ENCODE data around the gene CDKL4. TPM values are rescaled to one million over a fixed set of nuclear protein-coding genes. Genes with fewer than 3 reads are reported as not detected.

CDKL4 gene
- total and polyA plus RNA-seq, 4 donors: 0.88 to 1.3 TPM; not detected in 2

DNA sequence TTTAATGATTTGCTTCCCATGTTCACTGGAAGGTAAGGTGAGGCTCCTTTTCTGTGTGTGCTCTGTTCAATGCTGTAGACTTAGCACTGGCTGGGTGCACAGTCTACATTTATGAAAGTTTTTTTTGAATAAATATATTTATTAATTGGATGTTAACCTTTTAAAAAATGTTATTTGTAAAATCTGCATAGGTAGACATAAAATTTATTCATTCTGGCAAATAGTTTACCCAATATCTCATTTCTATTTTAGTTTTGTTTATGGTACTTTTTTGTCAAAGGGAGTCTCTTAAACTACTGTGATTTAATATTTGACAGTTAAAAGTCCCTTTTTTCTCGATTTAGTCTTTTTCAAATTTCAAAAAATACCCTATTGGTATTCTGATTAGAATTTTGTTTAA is 19.9 kb downstream of the CDKL4 start:
- Histone ChIP-seq H3K4me3 (ENCODE audit: low read length in 2 of 2) (no peak overlapping the region), H3K9me3 (ENCODE audit: control insufficient read depth, low read length) (no peaks in the 10 kb centered on the region), H3K4me1 (ENCODE audit: control insufficient read depth in 1 of 2, insufficient read depth in 2 of 2, low read length in 2 of 2) (no peaks in the 10 kb centered on the region), H3K27ac (ENCODE audit: low read depth in 1 of 2, low read length in 2 of 2) (no peak overlapping the region), H3K36me3 (ENCODE audit: control insufficient read depth in 1 of 2, insufficient read depth in 2 of 2, low read length in 1 of 2) (no peaks in the 10 kb centered on the region), H3K27me3 (ENCODE audit: control insufficient read depth in 1 of 2, insufficient read depth in 2 of 2, low read length in 1 of 2) (no peaks in the 10 kb centered on the region)
- DNase-seq (no peak), ATAC-seq (ENCODE audit: low FRiP score) (no peak)
- intact Hi-C loops (cut with DNase I): loop anchor here in 1 of 2 donors (10.0 kb wide), 1 partner anchor 279 kb away; no protein-coding TSS in a partner anchor
- 91 to 93% methylated on average over 1 of the region's 1 CpG for WGBS, 2 donors

DNA sequence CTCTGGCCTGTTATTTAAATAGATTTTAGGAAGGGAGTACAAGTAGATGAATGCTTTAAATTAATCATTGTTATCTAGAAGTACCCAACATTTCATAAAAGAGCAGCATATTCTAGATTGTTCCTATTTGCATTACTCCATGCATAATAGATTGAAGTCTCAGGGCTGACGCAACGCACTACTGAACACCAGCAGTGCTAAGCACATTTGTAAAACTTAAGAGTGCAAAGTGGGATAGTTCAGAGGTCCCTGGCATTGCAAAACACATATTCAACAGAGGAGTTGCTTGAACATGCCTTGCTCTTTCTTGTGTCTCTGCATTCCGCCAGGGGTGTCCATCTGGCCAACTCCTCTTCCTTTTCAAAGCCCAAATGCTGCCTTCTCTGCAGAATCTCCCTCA is 22.3 kb downstream of the CDKL4 start:
- Histone ChIP-seq H3K27ac (ENCODE audit: low read depth in 1 of 2, low read length in 2 of 2) (no peak overlapping the region), H3K27me3 (ENCODE audit: control insufficient read depth in 1 of 2, insufficient read depth in 2 of 2, low read length in 1 of 2) (no peaks in the 10 kb centered on the region), H3K9me3 (ENCODE audit: control insufficient read depth, low read length) (no peaks in the 10 kb centered on the region), H3K4me3 (ENCODE audit: low read length in 2 of 2) (no peak overlapping the region), H3K4me1 (ENCODE audit: control insufficient read depth in 1 of 2, insufficient read depth in 2 of 2, low read length in 2 of 2) (no peaks in the 10 kb centered on the region), H3K36me3 (ENCODE audit: control insufficient read depth in 1 of 2, insufficient read depth in 2 of 2, low read length in 1 of 2) (no peaks in the 10 kb centered on the region)
- WGBS, 2 donors: 96% methylated on average over 3 of the region's 3 CpGs
- intact Hi-C loops (cut with DNase I): loop anchor here in 1 of 2 donors (10.0 kb wide), 1 partner anchor 277 kb away; no protein-coding TSS in a partner anchor
- no peak for DNase-seq
- no peak for ATAC-seq (ENCODE audit: low FRiP score)

DNA sequence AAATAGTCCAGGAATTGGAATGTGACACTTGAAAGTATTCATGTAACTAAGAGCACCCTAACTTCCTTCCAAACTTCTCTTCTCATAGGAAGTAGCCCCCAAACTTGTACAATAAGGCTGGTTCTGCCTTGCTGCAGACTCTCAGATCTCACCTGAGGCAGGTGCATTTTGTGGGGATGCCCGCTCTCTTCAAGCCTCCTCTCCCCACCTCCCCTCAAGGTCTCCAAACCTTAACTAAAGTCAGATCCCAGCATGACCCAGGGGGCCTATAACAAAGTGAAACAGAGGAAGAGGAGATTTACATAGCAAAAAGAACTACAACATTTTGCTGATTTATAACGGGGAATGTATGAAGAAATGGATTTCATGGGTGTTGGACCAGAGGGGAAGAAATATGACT is 23.6 kb downstream of the CDKL4 start:
- ATAC-seq (ENCODE audit: low FRiP score) (no peak), DNase-seq (no peak)
- intact Hi-C loops (cut with DNase I): loop anchor here in 1 of 2 donors (10.0 kb wide), 1 partner anchor 275 kb away; no protein-coding TSS in a partner anchor
- Histone ChIP-seq H3K27me3 (ENCODE audit: control insufficient read depth in 1 of 2, insufficient read depth in 2 of 2, low read length in 1 of 2) (no peaks in the 10 kb centered on the region), H3K36me3 (ENCODE audit: control insufficient read depth in 1 of 2, insufficient read depth in 2 of 2, low read length in 1 of 2) (no peaks in the 10 kb centered on the region), H3K9me3 (ENCODE audit: control insufficient read depth, low read length) (no peaks in the 10 kb centered on the region), H3K4me1 (ENCODE audit: control insufficient read depth in 1 of 2, insufficient read depth in 2 of 2, low read length in 2 of 2) (no peaks in the 10 kb centered on the region), H3K27ac (ENCODE audit: low read depth in 1 of 2, low read length in 2 of 2) (no peak overlapping the region), H3K4me3 (ENCODE audit: low read length in 2 of 2) (no peak overlapping the region)
- 95 to 96% methylated on average over 2 of the region's 2 CpGs for WGBS, 2 donors

DNA sequence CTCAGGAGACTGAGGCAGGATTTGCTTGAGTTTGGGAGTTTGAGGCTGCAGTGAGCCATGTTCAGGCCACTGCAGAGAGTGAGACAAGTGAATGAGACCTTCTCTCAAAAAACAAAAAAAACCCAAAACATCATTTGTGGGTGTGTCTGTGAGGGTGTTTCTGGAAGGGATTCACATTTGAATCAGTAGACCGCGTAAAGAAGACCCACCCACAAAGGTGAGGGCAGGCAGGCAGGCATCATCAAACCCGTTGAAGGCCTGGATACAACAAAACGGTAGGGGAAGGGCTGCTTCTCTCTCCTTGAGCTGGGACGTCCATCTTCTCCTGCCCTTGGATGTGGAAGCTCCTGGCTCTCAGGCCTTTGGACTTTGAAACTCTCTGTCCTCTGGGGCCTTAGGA is 25.4 kb downstream of the CDKL4 start:
- intact Hi-C loops (cut with DNase I): no loop called here
- ATAC-seq (ENCODE audit: low FRiP score) (no peak), DNase-seq (no peak)
- Histone ChIP-seq H3K36me3 (ENCODE audit: control insufficient read depth in 1 of 2, insufficient read depth in 2 of 2, low read length in 1 of 2) (no peaks in the 10 kb centered on the region), H3K9me3 (ENCODE audit: control insufficient read depth, low read length) (no peaks in the 10 kb centered on the region), H3K4me3 (ENCODE audit: low read length in 2 of 2) (no peak overlapping the region), H3K4me1 (ENCODE audit: control insufficient read depth in 1 of 2, insufficient read depth in 2 of 2, low read length in 2 of 2) (no peaks in the 10 kb centered on the region), H3K27me3 (ENCODE audit: control insufficient read depth in 1 of 2, insufficient read depth in 2 of 2, low read length in 1 of 2) (no peaks in the 10 kb centered on the region), H3K27ac (ENCODE audit: low read depth in 1 of 2, low read length in 2 of 2) (no peak overlapping the region)
- 94% methylated on average over 5 of the region's 5 CpGs for WGBS, 2 donors

DNA sequence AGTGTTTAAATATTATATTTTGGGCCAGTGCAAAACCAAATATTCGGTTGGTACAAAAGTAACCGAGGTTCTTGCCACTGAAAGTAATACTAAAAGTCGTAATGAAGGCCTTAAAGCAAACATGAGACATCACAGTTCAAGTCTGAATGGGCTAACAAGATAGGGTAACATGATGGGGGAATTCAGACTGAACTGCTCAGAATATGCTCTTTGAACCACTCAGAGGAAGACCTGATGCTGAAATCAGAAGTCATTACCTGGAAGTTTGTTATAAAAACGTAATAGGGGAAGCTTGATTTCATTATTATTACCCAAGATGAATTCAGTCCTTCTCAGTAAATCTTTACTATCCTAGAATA is 26.6 kb downstream of the CDKL4 start:
- Histone ChIP-seq H3K4me1 (ENCODE audit: control insufficient read depth in 1 of 2, insufficient read depth in 2 of 2, low read length in 2 of 2) (no peaks in the 10 kb centered on the region), H3K27ac (ENCODE audit: low read depth in 1 of 2, low read length in 2 of 2) (no peak overlapping the region), H3K9me3 (ENCODE audit: control insufficient read depth, low read length) (no peaks in the 10 kb centered on the region), H3K36me3 (ENCODE audit: control insufficient read depth in 1 of 2, insufficient read depth in 2 of 2, low read length in 1 of 2) (no peaks in the 10 kb centered on the region), H3K4me3 (ENCODE audit: low read length in 2 of 2) (no peak overlapping the region), H3K27me3 (ENCODE audit: control insufficient read depth in 1 of 2, insufficient read depth in 2 of 2, low read length in 1 of 2) (no peaks in the 10 kb centered on the region)
- no peak for DNase-seq
- 90 to 91% methylated on average over 4 of the region's 4 CpGs for WGBS, 2 donors
- no peak for ATAC-seq (ENCODE audit: low FRiP score)
- intact Hi-C loops (cut with DNase I): no loop called here

DNA sequence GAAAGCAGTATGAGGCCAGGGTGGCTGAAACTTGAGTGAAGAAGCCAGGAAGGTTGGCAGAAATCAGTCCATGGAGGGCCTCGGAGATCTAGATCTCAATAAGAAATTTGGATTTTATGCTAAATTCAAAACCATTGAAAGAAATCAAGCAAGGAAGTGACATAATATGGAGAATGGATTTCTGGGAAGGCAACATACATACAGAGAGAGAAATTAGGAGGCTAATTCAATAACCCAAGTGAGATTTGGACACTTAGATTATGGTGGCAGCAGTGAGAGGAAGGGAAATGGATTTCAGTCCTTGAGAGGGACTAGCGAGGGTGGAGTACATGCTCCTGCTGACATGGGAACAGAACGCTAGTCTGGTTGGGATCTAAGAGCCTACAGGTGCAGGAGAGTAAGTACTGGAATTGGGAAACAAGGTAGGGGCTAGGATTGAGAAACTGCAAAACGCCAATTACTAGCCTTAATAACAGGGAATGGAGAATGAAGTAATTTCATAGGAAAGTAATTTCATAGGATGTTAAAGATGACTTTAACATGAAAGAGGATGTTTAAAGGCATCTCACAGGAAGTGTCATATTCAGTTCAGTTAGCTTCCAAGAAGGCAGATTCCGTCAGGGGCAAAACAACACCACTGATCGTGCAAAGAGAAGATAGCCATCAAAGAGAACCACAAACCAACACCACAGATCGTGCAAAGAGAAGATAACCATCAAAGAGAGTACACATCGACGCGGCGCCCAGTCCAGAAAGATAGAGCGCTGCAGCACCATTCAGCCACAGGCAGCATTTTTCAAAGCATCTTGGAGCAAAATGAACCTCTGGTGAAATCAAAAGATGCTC is 27.2 kb downstream of the CDKL4 start:
- WGBS, 2 donors: 85% methylated on average over 12 of the region's 12 CpGs

DNA sequence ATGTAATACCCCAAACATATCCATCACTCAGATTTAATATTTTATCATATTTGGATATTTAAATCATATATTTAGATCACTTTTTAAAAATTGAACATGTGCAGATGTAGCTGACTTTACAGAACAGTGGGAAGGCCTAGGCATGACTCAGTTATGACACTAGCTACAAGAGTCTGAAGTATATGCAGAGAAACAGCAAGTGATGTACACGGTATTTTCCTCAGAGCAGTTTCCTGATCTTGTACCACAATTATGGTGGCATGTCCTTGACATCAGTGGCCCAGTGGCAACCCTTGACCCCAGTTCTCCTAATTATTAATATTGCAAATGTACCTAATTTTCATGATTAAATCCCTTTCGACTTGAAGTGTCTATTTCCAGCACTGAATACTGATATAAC is 28.2 kb downstream of the CDKL4 start:
- Histone ChIP-seq H3K4me3 (ENCODE audit: low read length in 2 of 2) (no peak overlapping the region), H3K27me3 (ENCODE audit: control insufficient read depth in 1 of 2, insufficient read depth in 2 of 2, low read length in 1 of 2) (no peaks in the 10 kb centered on the region), H3K4me1 (ENCODE audit: control insufficient read depth in 1 of 2, insufficient read depth in 2 of 2, low read length in 2 of 2) (no peaks in the 10 kb centered on the region), H3K27ac (ENCODE audit: low read depth in 1 of 2, low read length in 2 of 2) (no peak overlapping the region), H3K36me3 (ENCODE audit: control insufficient read depth in 1 of 2, insufficient read depth in 2 of 2, low read length in 1 of 2) (no peaks in the 10 kb centered on the region), H3K9me3 (ENCODE audit: control insufficient read depth, low read length) (no peaks in the 10 kb centered on the region)
- 82 to 91% methylated on average over 2 of the region's 2 CpGs for WGBS, 2 donors
- no peak for ATAC-seq (ENCODE audit: low FRiP score)
- intact Hi-C loops (cut with DNase I): no loop called here
- no peak for DNase-seq

More for the DNA sequence above, 27.2 kb downstream of the CDKL4 start:
- no peak for DNase-seq
- no peak overlapping the region for H3K27ac ChIP-seq (ENCODE audit: low read depth in 1 of 2, low read length in 2 of 2)
- no peaks in the 10 kb centered on the region for H3K4me1 ChIP-seq (ENCODE audit: control insufficient read depth in 1 of 2, insufficient read depth in 2 of 2, low read length in 2 of 2)
- intact Hi-C loops (cut with DNase I): no loop called here
- H3K36me3 ChIP-seq (ENCODE audit: control insufficient read depth in 1 of 2, insufficient read depth in 2 of 2, low read length in 1 of 2): no peaks in the 10 kb centered on the region
- H3K4me3 ChIP-seq (ENCODE audit: low read length in 2 of 2): no peak overlapping the region
- no peaks in the 10 kb centered on the region for H3K27me3 ChIP-seq (ENCODE audit: control insufficient read depth in 1 of 2, insufficient read depth in 2 of 2, low read length in 1 of 2)
- no peak for ATAC-seq (ENCODE audit: low FRiP score)
- no peaks in the 10 kb centered on the region for H3K9me3 ChIP-seq (ENCODE audit: control insufficient read depth, low read length)

DNA sequence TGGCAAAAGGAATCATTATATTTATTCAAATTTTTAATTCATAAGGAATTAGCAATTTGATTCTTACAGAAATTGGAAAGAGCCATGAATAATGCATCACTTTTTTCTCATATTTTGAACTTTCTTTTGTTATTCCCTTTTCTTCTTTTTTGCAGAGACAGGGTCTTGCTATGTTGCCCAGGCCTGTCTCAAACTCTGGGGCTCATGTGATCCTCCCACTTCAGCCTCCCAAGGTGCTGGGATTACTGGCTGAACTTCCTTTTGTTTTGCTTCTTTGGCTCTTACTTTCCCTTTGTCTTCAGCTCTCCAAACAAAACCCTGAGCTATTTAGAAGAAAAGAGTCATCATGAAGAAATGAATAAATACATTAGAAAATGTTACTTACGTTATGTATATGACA is 30.8 kb downstream of the CDKL4 start:
- DNase-seq (no peak), ATAC-seq (ENCODE audit: low FRiP score) (no peak)
- Histone ChIP-seq H3K4me3 (ENCODE audit: low read length in 2 of 2) (no peak overlapping the region), H3K27ac (ENCODE audit: low read depth in 1 of 2, low read length in 2 of 2) (no peak overlapping the region), H3K9me3 (ENCODE audit: control insufficient read depth, low read length) (no peaks in the 10 kb centered on the region), H3K4me1 (ENCODE audit: control insufficient read depth in 1 of 2, insufficient read depth in 2 of 2, low read length in 2 of 2) (no peaks in the 10 kb centered on the region), H3K27me3 (ENCODE audit: control insufficient read depth in 1 of 2, insufficient read depth in 2 of 2, low read length in 1 of 2) (no peaks in the 10 kb centered on the region), H3K36me3 (ENCODE audit: control insufficient read depth in 1 of 2, insufficient read depth in 2 of 2, low read length in 1 of 2) (no peaks in the 10 kb centered on the region)
- intact Hi-C loops (cut with DNase I): no loop called here
- WGBS, 2 donors: 95 to 96% methylated on average over 1 of the region's 1 CpG

DNA sequence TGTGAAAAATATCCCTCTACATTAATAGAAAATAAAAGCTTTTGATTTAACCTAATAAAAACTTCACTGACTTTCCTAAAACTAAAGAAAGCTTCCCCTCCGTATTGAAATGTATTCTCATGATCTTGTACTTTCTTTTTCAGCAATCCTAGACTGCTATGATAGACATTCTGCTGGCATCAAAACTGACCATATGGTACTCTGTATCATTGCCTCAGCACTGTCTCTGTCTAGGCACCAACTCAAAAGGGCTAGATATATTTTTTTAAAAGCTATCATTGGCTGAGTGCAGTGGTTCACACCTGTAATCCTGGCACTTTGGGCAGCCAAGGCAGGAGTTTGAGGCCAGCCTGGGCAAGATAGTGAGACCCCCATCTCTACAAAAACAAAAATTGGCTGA is 32.9 kb downstream of the CDKL4 start:
- 75 to 82% methylated on average over 1 of the region's 1 CpG for WGBS, 2 donors
- Histone ChIP-seq H3K36me3 (ENCODE audit: control insufficient read depth in 1 of 2, insufficient read depth in 2 of 2, low read length in 1 of 2) (no peaks in the 10 kb centered on the region), H3K4me1 (ENCODE audit: control insufficient read depth in 1 of 2, insufficient read depth in 2 of 2, low read length in 2 of 2) (no peaks in the 10 kb centered on the region), H3K27me3 (ENCODE audit: control insufficient read depth in 1 of 2, insufficient read depth in 2 of 2, low read length in 1 of 2) (no peaks in the 10 kb centered on the region), H3K4me3 (ENCODE audit: low read length in 2 of 2) (no peak overlapping the region), H3K27ac (ENCODE audit: low read depth in 1 of 2, low read length in 2 of 2) (no peak overlapping the region), H3K9me3 (ENCODE audit: control insufficient read depth, low read length) (no peaks in the 10 kb centered on the region)
- ATAC-seq (ENCODE audit: low FRiP score) (no peak), DNase-seq (no peak)
- intact Hi-C loops (cut with DNase I): no loop called here
